H9 (cell line): ENCODE measurements around the gene STX8. TPM values are rescaled to one million over a fixed set of nuclear protein-coding genes. Genes with fewer than 3 reads are reported as not detected.

Source experiments
- DNase-seq: peaks from one replicate; pipeline ENCODE4 v3.0.0-alpha.2; 2017
- H2AFZ ChIP-seq: one replicate; pipeline ENCODE4 v1.6.1; 2013; ENCODE audit warnings: mild to moderate bottlenecking, low read length, control low read depth, moderate library complexity
- H2AK5ac ChIP-seq: 2 replicates; pipeline ENCODE4 v1.6.1; 2013; ENCODE audit warnings: low read length, control low read depth, mixed read lengths; ENCODE audit not compliant: insufficient read length
- H2BK120ac ChIP-seq: one replicate; pipeline ENCODE4 v1.6.1; 2013; ENCODE audit warnings: low read depth, mild to moderate bottlenecking, low read length, control low read depth, inconsistent platforms; ENCODE audit not compliant: poor library complexity, severe bottlenecking
- H2BK12ac ChIP-seq: 2 replicates; pipeline ENCODE4 v1.6.1; 2013; ENCODE audit warnings: low read length, control low read depth, mixed read lengths, low read depth; ENCODE audit not compliant: insufficient read length
- H2BK15ac ChIP-seq: 2 replicates; pipeline ENCODE4 v1.6.1; 2013; ENCODE audit warnings: low read depth, low read length, control low read depth
- H2BK20ac ChIP-seq: one replicate; pipeline ENCODE4 v1.6.1; 2013; ENCODE audit warnings: low read depth, mild to moderate bottlenecking, low read length, control low read depth, inconsistent platforms; ENCODE audit not compliant: poor library complexity, severe bottlenecking
- H2BK5ac ChIP-seq: 2 replicates; pipeline ENCODE4 v1.6.1; 2013; ENCODE audit warnings: low read length, control low read depth, mixed read lengths; ENCODE audit not compliant: insufficient read length
- H3K14ac ChIP-seq: 2 replicates; pipeline ENCODE4 v1.6.1; 2013; ENCODE audit warnings: low read length, control low read depth; ENCODE audit not compliant: insufficient read depth
- H3K18ac ChIP-seq: 2 replicates; pipeline ENCODE4 v1.6.1; 2013; ENCODE audit warnings: low read depth, mild to moderate bottlenecking, mixed read lengths, low read length, control low read depth; ENCODE audit not compliant: insufficient read length
- H3K23ac ChIP-seq: 2 replicates; pipeline ENCODE4 v1.6.1; 2013; ENCODE audit warnings: low read length, control low read depth, mixed read lengths, low read depth; ENCODE audit not compliant: insufficient read length
- H3K23me2 ChIP-seq: 2 replicates; pipeline ENCODE4 v1.6.1; 2013; ENCODE audit warnings: low read depth, mild to moderate bottlenecking, mixed read lengths, low read length, control low read depth; ENCODE audit not compliant: insufficient read length, poor library complexity, severe bottlenecking
- H3K27ac ChIP-seq: 2 replicates; pipeline ENCODE4 v1.5.1; 2013; ENCODE audit warnings: low read length, control low read depth, mixed read lengths, low read depth; ENCODE audit not compliant: insufficient read length
- H3K27me3 ChIP-seq: 2 replicates; pipeline ENCODE4 v1.6.1; 2013; ENCODE audit warnings: low read length, control low read depth, inconsistent platforms; ENCODE audit not compliant: insufficient read depth
- H3K4ac ChIP-seq: 2 replicates; pipeline ENCODE4 v1.6.1; 2013; ENCODE audit warnings: low read depth, mild to moderate bottlenecking, control low read depth, inconsistent platforms, low read length, moderate library complexity
- H3K4me1 ChIP-seq: 2 replicates; pipeline ENCODE4 v1.6.1; 2013; ENCODE audit warnings: low read length, control low read depth, inconsistent platforms; ENCODE audit not compliant: insufficient read depth
- H3K4me2 ChIP-seq: 2 replicates; pipeline ENCODE4 v1.6.1; 2013; ENCODE audit warnings: low read length, control low read depth, mixed read lengths; ENCODE audit not compliant: insufficient read length, insufficient read depth
- H3K56ac ChIP-seq: 2 replicates; pipeline ENCODE4 v1.6.1; 2013; ENCODE audit warnings: low read depth, mild to moderate bottlenecking, mixed read lengths, low read length, control low read depth; ENCODE audit not compliant: insufficient read length
- H3K79me1 ChIP-seq: 2 replicates; pipeline ENCODE4 v1.6.1; 2013; ENCODE audit warnings: low read depth, mild to moderate bottlenecking, moderate library complexity, low read length, control low read depth, inconsistent platforms; ENCODE audit not compliant: insufficient read depth, poor library complexity, severe bottlenecking
- H3K79me2 ChIP-seq: 2 replicates; pipeline ENCODE4 v1.6.1; 2013; ENCODE audit warnings: low read length, control low read depth, inconsistent platforms; ENCODE audit not compliant: insufficient read depth
- H3K9ac ChIP-seq: 2 replicates; pipeline ENCODE4 v1.6.1; 2013; ENCODE audit warnings: low read length, control low read depth, mixed read lengths; ENCODE audit not compliant: insufficient read length; ENCODE audit errors: extremely low read depth
- H3K9me3 ChIP-seq: one replicate; pipeline ENCODE4 v1.6.1; 2013; ENCODE audit warnings: low read depth, low read length, inconsistent platforms; ENCODE audit not compliant: control insufficient read depth
- H3T11ph ChIP-seq: one replicate; pipeline ENCODE4 v1.6.1; 2013; ENCODE audit warnings: mild to moderate bottlenecking, low read length, control low read depth, inconsistent platforms
- H4K20me1 ChIP-seq: one replicate; pipeline ENCODE4 v1.6.1; 2013; ENCODE audit not compliant: control insufficient read depth, insufficient read length, insufficient read depth
- H4K5ac ChIP-seq: 2 replicates; pipeline ENCODE4 v1.6.1; 2013; ENCODE audit warnings: low read depth, mild to moderate bottlenecking, mixed read lengths, low read length, control low read depth; ENCODE audit not compliant: insufficient read length
- H4K8ac ChIP-seq: replicated peaks from 2 replicates; pipeline ENCODE4 v1.6.1; 2013; ENCODE audit warnings: low read length, control low read depth, mixed read lengths, low read depth; ENCODE audit not compliant: insufficient read length
- H4K91ac ChIP-seq: 2 replicates; pipeline ENCODE4 v1.6.1; 2013; ENCODE audit warnings: low read depth, mild to moderate bottlenecking, moderate library complexity, mixed read lengths, low read length, control low read depth; ENCODE audit not compliant: insufficient read length
- H3K27ac Mint-ChIP-seq, 3 experiments: 2 replicates in 2 of 3; 3 replicates in 1 of 3; pipeline ENCODE4 v1.8.0; 2020 to 2021; ENCODE audit warnings: mixed read lengths in 3 of 3, mild to moderate bottlenecking in 1 of 3, moderate library complexity in 1 of 3
- H3K27me3 Mint-ChIP-seq: 2 replicates; pipeline ENCODE4 v1.8.0; 2021; ENCODE audit warnings: low read depth, mild to moderate bottlenecking, moderate library complexity, mixed read lengths
- H3K36me3 Mint-ChIP-seq, 3 experiments: 2 replicates in 2 of 3; 3 replicates in 1 of 3; pipeline ENCODE4 v1.8.0; 2020 to 2021; ENCODE audit warnings: low read depth in 3 of 3, mixed read lengths in 3 of 3; ENCODE audit not compliant: insufficient read depth in 1 of 3
- H3K4me1 Mint-ChIP-seq, 2 experiments: 2 replicates each; pipeline ENCODE4 v1.8.0; 2020; ENCODE audit warnings: mixed read lengths in 2 of 2
- H3K4me3 Mint-ChIP-seq, 2 experiments: 2 replicates in 1 of 2; 3 replicates in 1 of 2; pipeline ENCODE4 v1.8.0; 2020 to 2021; ENCODE audit warnings: mild to moderate bottlenecking in 2 of 2, mixed read lengths in 2 of 2, moderate library complexity in 1 of 2
- H3K9me3 Mint-ChIP-seq, 2 experiments: 2 replicates in 1 of 2; 3 replicates in 1 of 2; pipeline ENCODE4 v1.8.0; 2020; ENCODE audit warnings: mild to moderate bottlenecking in 2 of 2, mixed read lengths in 2 of 2, moderate library complexity in 1 of 2
- CTCF ChIP-seq: fragments of 200-600 bp; sonication (generic); conservative IDR thresholded peaks from 3 replicates; pipeline ENCODE4 v1.8.0; 2021; ENCODE audit warnings: antibody characterized with exemption, mild to moderate bottlenecking
- total RNA-seq: library from RNA; stranded (reverse); gene quantifications from 2 replicates; pipeline ENCODE4 v1.2.1, GENCODE V29; 2021

Gene STX8
- total RNA-seq, 1 experiment from 2014 or later: 55.1 TPM

- no peak overlapping the region for H3K23ac ChIP-seq
- H3K9me3 ChIP-seq: no peaks in the 10 kb centered on the region
- H4K91ac ChIP-seq: no peak overlapping the region
- no peaks in the 10 kb centered on the region for H3K79me1 ChIP-seq
- H2AK5ac ChIP-seq: no peak overlapping the region
- H3K27ac ChIP-seq: no peak overlapping the region
- Mint-ChIP-seq H3K36me3 (peaks cover 2 to 9% (median 6%) of the 10 kb centered on the region in 3 experiments; a peak in 2 of 7 replicates), H3K27me3 (no peaks in the 10 kb centered on the region; the same call in 1 of the 2 replicates), H3K4me1 (no peaks in the 10 kb centered on the region), H3K9me3 (peaks cover 19 to 23% of the 10 kb centered on the region in 2 experiments), H3K27ac (no peak overlapping the region), H3K4me3 (no peak overlapping the region)
- H2BK120ac ChIP-seq: no peak overlapping the region
- H3K4ac ChIP-seq: no peak overlapping the region
- no peak overlapping the region for H3K18ac ChIP-seq
- H3K4me1 ChIP-seq: no peaks in the 10 kb centered on the region
- H2BK5ac ChIP-seq: no peak overlapping the region
- no peak overlapping the region for H2BK20ac ChIP-seq
- H3K27me3 ChIP-seq: no peaks in the 10 kb centered on the region
- H3K14ac ChIP-seq: no peak overlapping the region
- TF ChIP-seq CTCF: no peak
- no peaks in the 10 kb centered on the region for H4K20me1 ChIP-seq
- DNase-seq: no peak
- no peak overlapping the region for H2AFZ ChIP-seq
- no peaks in the 10 kb centered on the region for H3K23me2 ChIP-seq
- no peak overlapping the region for H3K4me2 ChIP-seq
- no peaks in the 10 kb centered on the region for H3K79me2 ChIP-seq
- no peak overlapping the region for H3K56ac ChIP-seq
- H3T11ph ChIP-seq: no peak overlapping the region
- H4K8ac ChIP-seq: no peak overlapping the region
- no peak overlapping the region for H2BK12ac ChIP-seq
- H2BK15ac ChIP-seq: no peak overlapping the region
- H4K5ac ChIP-seq: no peak overlapping the region
- no peak overlapping the region for H3K9ac ChIP-seq
Observed at GRCh38 chr17:9622961-9623360, 47.3 kb upstream of the STX8 start.
